DND-41 (cell line): ENCODE data around the gene FGFR3.

Experiments used
- ATAC-seq: fragments of 200-7000 bp; cut with Tn5 transposase; 3 replicates; pipeline ENCODE4 v1.9.1; 2021; ENCODE audit warnings: low read depth; ENCODE audit not compliant: insufficient read depth
- DNase-seq: peaks from one replicate; pipeline ENCODE4 v3.0.0-alpha.2; 2020
- H2AFZ ChIP-seq: 2 replicates; pipeline ENCODE4 v1.6.0; 2012; ENCODE audit warnings: low read depth, low read length
- H3K27ac ChIP-seq: 2 replicates; pipeline ENCODE4 v1.5.1; 2012; ENCODE audit warnings: low read length, inconsistent platforms
- H3K27me3 ChIP-seq: fragments of 200-600 bp; sonication (generic); 2 replicates; pipeline ENCODE4 v1.6.0; 2012; ENCODE audit warnings: low read length, mild to moderate bottlenecking, inconsistent platforms; ENCODE audit not compliant: insufficient read depth, poor library complexity
- H3K36me3 ChIP-seq: 2 replicates; pipeline ENCODE4 v1.5.1; 2012; ENCODE audit warnings: low read length, inconsistent platforms; ENCODE audit not compliant: insufficient read depth
- H3K4me1 ChIP-seq: 2 replicates; pipeline ENCODE4 v1.5.1; 2012; ENCODE audit warnings: mild to moderate bottlenecking, low read length; ENCODE audit not compliant: insufficient read depth
- H3K4me2 ChIP-seq: 2 replicates; pipeline ENCODE4 v1.6.0; 2012; ENCODE audit warnings: mild to moderate bottlenecking, moderate library complexity, low read length, inconsistent platforms; ENCODE audit not compliant: insufficient read depth
- H3K4me3 ChIP-seq, 2 experiments: fragments of 200-600 bp in 1 of 2; shearing (Covaris generic) in 1 of 2; 2 replicates each; pipeline ENCODE4 v1.5.1; 2012 to 2016; ENCODE audit warnings: inconsistent platforms in 2 of 2, low read length in 2 of 2, mild to moderate bottlenecking in 2 of 2, low read depth in 1 of 2, moderate library complexity in 1 of 2
- H3K79me2 ChIP-seq: 2 replicates; pipeline ENCODE4 v1.6.0; 2012; ENCODE audit warnings: low read length, inconsistent platforms; ENCODE audit not compliant: insufficient read depth
- H3K9ac ChIP-seq: 2 replicates; pipeline ENCODE4 v1.6.0; 2012; ENCODE audit warnings: low read depth, mild to moderate bottlenecking, inconsistent platforms, low read length, moderate library complexity
- H3K9me3 ChIP-seq: 2 replicates; pipeline ENCODE4 v1.5.1; 2012; ENCODE audit warnings: low read length, moderate library complexity, mild to moderate bottlenecking, inconsistent platforms; ENCODE audit not compliant: insufficient read depth, severe bottlenecking
- H4K20me1 ChIP-seq: 2 replicates; pipeline ENCODE4 v1.6.0; 2012; ENCODE audit warnings: low read length; ENCODE audit not compliant: insufficient read depth
- EZH2 ChIP-seq: IDR thresholded peaks from 3 replicates; pipeline ENCODE4 v1.6.1; 2012; ENCODE audit warnings: borderline replicate concordance, low read depth, mild to moderate bottlenecking, moderate library complexity, low read length, inconsistent platforms; ENCODE audit not compliant: severe bottlenecking
- TF ChIP-seq, protein P1 (sequence below): IDR thresholded peaks from 2 replicates; pipeline ENCODE4 v1.5.1; 2012; ENCODE audit warnings: borderline replicate concordance, low read length, moderate library complexity, mild to moderate bottlenecking; ENCODE audit not compliant: poor library complexity, severe bottlenecking; ENCODE audit errors: extremely low read depth

The FGFR3 gene

DNA sequence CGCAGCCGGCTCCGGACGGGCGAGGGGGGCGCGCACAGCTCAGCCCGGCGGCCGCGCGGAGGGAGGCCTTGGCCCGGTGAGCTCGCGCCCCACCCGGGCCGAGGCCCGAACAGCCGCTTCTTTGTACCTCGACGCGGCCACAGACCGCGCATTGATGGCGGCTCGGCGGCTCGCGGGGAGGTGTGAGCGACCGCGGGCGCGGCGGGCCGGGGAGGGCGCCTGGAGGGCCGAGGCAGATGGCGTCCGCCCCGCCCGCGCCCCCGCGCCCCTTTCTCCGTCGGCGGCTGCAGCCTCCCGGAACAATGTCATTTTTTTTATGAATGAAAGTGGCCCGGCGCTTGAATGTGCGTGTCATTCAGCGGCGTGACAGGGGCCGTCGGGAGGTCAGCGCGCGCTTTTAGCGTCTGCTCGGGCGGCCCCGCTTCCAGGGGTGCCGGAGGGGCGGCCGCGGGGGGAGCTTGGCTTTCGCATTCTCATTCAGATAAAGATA lies 1.8 kb downstream of the FGFR3 start:
- DNase-seq (no peak), ATAC-seq (no peak)
- H3K27ac ChIP-seq: no peak overlapping the region
- H3K9me3 ChIP-seq: no peaks in the 10 kb centered on the region
- no peaks in the 10 kb centered on the region for H3K27me3 ChIP-seq
- H3K9ac ChIP-seq: no peak overlapping the region
- H4K20me1 ChIP-seq: peaks cover 8% of the 10 kb centered on the region; the same call in 1 of the 2 replicates
- TF ChIP-seq EZH2: no peak
- H2AFZ ChIP-seq: no peak overlapping the region
- H3K79me2 ChIP-seq: no peaks in the 10 kb centered on the region
- H3K36me3 ChIP-seq: no peaks in the 10 kb centered on the region
- H3K4me1 ChIP-seq: peaks cover 11% of the 10 kb centered on the region
- H3K4me3 ChIP-seq: no peak overlapping the region
- no peak overlapping the region for H3K4me2 ChIP-seq

DNA sequence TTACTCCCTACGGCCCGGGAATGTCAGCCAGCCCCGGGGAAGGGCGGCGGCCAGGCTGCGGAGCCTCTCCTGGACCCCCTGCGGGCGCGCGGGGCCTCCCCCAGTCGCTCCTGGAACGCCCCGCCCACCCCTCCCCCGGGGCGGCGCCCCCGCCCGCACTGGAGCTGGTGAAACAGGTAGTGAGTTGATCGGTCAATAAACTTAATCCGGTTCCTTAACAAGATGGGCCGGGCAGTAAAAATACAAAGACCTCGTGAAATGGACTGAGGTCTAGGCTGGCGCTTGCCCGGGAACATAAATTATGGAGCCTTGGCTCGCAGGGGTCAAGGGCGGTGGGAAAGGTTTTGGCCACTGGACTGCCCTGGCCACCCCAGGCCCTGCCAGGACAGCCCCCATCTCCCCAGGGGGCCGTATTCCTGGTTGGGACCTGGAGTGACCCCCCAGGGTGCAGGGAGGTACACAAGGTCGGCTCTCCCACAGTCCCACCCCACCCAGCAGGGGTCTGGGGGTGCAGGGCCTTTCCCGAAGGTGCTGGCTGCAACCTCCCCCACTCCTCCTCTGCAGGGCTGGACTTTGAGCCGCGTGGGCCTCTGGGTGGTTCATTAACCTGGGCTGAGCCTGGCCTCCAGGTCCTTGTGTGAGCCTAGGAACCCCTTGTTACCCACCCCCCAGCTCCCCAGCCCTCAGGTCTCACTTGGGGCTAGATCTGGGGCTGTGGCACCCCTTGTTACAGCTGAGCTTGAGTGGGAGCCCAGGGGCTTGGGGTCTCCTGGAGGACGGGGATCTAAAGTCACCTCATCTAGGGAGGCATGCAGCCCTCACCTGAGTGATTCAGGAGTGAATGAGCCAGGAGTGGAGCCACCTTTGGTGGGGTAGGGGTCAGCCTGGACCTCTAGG lies 2.5 kb downstream of the FGFR3 start:
- Histone ChIP-seq H3K27me3 (no peaks in the 10 kb centered on the region), H4K20me1 (peaks cover 8% of the 10 kb centered on the region; the same call in 1 of the 2 replicates), H3K79me2 (no peaks in the 10 kb centered on the region), H3K27ac (no peak overlapping the region), H3K4me2 (no peak overlapping the region), H3K9me3 (no peaks in the 10 kb centered on the region), H2AFZ (no peak overlapping the region), H3K4me3 (no peak overlapping the region), H3K4me1 (peaks cover 11% of the 10 kb centered on the region), H3K36me3 (no peaks in the 10 kb centered on the region), H3K9ac (no peak overlapping the region)
- no peak for DNase-seq
- no peak for ATAC-seq
- no peak for TF ChIP-seq EZH2
- TF ChIP-seq, protein P1, sequence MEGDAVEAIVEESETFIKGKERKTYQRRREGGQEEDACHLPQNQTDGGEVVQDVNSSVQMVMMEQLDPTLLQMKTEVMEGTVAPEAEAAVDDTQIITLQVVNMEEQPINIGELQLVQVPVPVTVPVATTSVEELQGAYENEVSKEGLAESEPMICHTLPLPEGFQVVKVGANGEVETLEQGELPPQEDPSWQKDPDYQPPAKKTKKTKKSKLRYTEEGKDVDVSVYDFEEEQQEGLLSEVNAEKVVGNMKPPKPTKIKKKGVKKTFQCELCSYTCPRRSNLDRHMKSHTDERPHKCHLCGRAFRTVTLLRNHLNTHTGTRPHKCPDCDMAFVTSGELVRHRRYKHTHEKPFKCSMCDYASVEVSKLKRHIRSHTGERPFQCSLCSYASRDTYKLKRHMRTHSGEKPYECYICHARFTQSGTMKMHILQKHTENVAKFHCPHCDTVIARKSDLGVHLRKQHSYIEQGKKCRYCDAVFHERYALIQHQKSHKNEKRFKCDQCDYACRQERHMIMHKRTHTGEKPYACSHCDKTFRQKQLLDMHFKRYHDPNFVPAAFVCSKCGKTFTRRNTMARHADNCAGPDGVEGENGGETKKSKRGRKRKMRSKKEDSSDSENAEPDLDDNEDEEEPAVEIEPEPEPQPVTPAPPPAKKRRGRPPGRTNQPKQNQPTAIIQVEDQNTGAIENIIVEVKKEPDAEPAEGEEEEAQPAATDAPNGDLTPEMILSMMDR: no peak

DNA sequence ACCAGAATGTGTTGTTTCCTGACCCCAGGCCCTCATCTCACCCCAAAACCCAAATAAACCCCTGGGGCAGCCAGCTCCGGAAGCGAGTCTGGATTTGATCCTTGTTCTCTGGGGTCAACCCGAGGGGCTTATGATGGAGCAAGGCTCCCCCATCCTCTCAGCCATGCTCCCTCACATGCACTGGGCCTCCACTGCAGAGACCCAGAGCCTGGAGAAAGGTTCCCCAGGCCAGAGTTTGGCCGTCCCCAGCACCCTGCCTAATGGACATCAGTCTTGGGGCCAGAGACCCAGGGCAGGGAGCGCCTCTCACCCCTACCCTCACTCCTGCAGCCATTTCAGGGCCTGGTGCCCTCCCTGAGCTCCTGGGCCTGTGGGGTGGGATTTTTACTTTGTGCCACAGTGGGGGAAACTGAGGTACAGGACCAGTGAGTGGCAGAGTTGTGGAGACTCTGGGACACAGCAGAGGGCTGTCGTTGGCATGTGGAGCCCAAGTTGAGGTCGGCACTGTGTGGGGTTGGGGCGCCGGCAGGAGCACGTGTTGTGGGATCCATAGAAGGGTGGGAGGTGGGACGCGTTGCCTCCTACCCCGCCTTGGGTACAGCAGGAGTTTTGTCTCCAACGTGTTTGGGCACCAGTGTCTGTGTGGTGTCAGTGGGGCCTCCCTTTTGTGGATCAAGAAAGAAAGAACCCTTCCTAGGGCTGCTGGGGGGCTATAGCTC lies 3.6 kb downstream of the FGFR3 start:
- no peak for TF ChIP-seq EZH2
- TF ChIP-seq, protein P1: no peak
- Histone ChIP-seq H3K27me3 (no peaks in the 10 kb centered on the region), H3K9ac (no peak overlapping the region), H3K36me3 (no peaks in the 10 kb centered on the region), H3K9me3 (no peaks in the 10 kb centered on the region), H3K4me3 (no peak overlapping the region), H3K4me1 (peaks cover 11% of the 10 kb centered on the region), H3K27ac (no peak overlapping the region), H4K20me1 (peaks cover 8% of the 10 kb centered on the region; the same call in 1 of the 2 replicates), H3K79me2 (no peaks in the 10 kb centered on the region), H3K4me2 (no peak overlapping the region), H2AFZ (no peak overlapping the region)
- no peak for DNase-seq
- no peak for ATAC-seq
